NCI-H345 treated with DMSO at 0.1 percent for 48 hours (cell line): ENCODE data around the gene ALOX12B.
"Not testable (repeated sequence)": the region's sequence is repeated elsewhere in the genome, so short reads cannot be mapped to it uniquely, and the experiment has no call there.

ENCODE experiments used
- DNase-seq: peaks from one replicate; lab custom pipeline; 2025; ENCODE audit not compliant: unreplicated experiment; lab: John Stamatoyannopoulos, UW

Gene ALOX12B

DNA sequence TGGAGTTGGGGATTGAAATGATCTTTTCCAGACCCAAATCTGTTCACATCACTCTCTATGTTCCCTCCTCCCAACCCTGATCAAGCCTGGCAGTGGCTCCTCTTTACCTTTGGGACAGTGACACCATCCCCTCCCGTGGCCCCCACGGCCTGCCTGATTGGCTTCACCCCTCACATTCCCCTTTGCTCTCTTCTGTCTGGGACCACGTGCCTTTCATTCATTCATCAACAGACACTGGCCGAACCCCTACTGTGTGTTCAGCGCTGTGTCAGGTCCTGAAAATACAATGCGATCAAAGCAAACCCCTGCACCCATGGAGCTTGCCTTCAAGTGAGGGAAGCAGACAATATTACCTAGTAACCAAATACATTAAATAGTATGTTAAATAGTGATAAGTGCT, 2.2 kb upstream of the ALOX12B start:
- DNase-seq: no peak

DNA sequence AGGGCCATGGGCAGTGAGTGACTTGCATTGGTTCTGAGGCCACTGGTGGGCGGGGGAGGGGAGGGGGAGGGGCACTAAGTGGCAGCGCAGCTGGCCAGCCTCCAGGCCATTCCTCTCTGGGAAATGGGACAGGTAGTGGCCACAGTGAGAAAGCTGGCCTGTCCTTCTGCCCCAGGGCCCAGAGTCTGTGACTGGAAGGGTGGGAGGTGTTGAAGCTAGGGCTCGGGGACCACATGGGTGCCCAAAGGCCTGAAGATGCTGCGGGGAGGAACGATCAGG, 375 bp upstream of the ALOX12B start:
- DNase-seq: no peak

DNA sequence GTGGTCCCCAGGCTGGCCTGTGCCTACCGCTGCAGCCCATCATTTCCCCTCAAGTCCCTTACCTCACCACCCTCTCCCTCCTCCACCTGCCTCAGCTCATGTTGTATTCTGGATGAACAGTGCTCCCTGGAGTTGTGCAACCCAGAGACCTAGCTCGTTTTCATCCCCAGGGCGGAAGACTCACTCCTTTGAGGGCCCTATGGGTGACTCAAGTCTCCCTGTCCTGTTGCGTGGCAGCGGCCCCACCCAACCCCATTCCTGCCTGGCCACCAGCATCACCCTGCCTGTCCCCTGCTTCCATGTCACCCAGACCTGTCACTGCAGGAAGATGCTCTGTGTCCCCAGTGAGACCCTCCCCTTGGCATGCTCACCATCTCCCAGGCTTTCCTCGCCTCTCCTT, 3.3 kb downstream of the ALOX12B start:
- no peak for DNase-seq

DNA sequence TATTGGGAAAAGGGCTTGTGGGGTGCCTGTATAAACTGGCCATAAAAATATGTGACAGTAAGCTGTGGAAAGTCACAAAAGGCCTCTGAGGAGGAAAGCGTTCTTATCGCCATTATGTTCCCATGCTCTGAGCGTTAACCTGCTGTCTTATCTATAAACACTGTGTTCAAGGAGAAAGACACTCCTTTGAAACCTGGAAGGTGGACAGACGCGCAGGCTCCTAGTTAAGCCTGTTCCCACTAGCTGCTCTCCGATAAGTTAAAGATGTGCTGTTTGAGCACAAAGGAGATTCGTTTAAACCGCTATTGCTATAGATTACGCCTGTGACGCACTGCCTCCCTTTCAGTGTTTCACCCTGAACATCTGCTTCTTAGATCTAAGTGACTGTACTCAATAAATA, 5.2 kb downstream of the ALOX12B start:
- no peak for DNase-seq

DNA sequence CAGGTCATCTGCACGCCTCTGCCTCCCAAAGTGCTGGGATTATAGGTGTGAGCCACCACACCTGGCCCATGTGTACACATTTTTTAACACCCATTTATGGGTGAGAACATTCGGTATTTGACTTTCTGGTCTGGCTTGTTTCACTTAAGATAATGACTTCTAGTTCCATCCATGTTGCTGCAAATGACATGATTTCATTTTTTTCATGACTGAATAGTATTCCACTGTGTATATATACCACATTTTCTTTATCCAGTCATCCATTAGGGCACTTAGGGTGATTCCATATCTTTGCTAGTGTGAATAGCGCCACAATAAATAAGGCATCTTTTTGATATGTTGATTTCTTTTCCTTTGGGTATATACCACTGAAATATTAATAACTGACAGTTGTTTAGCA, 5.6 kb downstream of the ALOX12B start:
- DNase-seq: no peak

DNA sequence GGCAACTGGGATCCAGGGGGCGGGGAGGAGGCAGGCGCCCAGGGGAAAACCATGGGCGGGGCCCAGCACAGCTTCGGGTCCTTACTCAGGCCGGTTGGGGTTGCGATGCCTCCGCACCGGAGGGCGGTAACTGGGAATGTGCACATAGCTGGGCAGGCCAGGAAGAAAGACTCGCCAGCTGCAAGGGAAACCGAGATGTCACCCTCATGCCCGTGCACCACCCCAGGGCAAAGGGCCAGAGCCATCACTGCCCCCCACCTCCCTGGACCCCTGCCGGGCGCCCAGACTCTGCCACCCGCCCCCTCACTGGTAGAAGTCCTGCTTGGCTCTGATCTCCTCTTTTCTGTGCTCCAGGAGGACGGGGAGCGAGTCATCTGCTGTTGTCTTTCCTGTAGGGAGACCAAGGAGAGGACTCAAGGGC, 6.7 kb downstream of the ALOX12B start:
- DNase-seq: no peak

DNA sequence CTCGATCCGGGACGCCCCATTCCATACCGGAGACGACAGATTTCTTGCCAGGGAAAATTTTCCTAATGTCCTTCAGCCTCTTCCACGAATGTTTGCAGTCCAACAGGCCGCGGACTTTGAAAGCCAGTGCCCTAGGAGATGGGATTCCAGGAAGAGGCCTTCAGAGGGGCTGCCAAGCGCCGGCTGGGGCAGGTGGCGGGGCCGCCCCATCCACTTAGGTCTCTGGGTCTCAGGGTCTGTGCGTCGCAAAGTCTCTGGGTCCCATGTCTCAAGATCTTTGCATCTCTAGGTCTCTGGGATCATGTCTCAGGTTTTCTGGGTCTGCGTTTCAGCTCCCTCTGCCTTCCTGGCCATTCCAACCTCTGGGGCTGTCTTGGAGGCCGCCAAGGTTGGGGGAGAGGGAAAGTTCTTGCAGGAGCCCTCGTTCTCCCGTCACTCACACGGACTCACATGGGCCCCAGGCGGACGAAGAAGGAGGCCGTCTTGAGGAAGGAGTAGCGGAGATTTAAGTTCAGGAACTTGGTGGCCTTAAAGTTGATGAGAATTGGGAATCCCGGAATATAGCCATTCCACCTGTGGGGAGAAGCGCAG, 7.2 kb downstream of the ALOX12B start:
- DNase-seq: no peak

DNA sequence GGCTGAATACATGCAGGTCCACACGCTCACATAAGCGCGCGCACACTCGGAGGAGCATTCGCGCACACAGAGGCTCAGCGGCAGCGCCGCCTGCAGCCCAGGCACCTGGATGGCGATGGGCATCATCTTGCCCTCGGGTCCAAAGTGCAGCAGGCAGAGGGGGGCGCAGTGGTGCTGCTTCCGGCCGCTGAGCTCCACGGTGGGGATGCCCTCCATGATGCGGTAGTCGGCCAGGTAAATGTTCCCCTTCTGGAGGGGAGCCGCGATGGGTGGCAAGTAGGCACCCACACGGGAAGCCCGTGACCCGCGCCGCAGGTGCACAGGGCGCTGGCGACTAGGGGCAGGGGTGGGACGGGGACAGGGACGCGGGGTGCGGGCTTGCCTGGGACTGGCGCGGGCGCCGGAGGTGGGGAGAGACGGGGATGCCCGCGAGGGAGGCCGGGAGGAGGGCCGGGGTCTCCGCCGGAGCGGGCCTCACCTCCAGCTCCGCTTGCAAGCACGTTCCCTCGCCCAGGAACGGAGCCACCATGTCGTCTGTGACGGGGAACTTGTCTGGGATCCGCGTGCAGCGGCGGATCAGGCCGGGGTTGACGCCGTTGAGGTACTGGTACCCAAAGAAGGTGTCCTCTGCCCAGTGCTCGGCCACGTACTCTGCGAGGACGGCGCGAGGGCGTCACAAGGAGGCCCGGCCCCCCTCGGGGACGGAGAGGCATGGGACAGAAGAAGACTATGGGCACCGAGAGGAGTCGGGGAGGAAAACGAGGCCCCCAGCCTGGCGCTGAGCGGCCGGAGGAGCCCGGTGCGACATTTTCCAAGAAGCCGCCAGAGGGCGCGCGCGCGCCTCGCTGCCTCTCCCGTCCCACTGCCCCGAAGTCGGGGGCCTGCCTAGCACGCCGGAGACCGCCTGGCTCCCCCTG, 8.0 kb downstream of the ALOX12B start:
- peak; percentile 54 for DNase-seq

DNA sequence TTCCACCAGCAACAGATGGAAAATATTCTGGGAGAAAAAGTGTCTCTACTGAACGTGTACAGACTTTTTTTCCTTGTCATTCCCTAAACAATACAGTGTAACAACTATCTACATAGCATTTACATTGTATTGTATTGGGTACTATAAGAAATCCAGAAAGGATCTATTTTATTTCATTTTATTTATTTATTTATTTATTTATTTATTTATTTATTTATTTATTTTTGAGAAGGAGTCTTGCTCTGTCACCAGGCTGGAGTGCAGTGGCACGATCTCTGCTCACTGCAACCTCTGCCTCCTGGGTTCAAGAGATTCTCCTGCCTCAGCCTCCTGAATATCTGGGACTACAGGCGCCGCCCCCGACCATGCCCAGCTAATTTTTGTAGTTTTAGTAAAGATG, 9.6 kb downstream of the ALOX12B start:
- not testable (repeated sequence) for DNase-seq

DNA sequence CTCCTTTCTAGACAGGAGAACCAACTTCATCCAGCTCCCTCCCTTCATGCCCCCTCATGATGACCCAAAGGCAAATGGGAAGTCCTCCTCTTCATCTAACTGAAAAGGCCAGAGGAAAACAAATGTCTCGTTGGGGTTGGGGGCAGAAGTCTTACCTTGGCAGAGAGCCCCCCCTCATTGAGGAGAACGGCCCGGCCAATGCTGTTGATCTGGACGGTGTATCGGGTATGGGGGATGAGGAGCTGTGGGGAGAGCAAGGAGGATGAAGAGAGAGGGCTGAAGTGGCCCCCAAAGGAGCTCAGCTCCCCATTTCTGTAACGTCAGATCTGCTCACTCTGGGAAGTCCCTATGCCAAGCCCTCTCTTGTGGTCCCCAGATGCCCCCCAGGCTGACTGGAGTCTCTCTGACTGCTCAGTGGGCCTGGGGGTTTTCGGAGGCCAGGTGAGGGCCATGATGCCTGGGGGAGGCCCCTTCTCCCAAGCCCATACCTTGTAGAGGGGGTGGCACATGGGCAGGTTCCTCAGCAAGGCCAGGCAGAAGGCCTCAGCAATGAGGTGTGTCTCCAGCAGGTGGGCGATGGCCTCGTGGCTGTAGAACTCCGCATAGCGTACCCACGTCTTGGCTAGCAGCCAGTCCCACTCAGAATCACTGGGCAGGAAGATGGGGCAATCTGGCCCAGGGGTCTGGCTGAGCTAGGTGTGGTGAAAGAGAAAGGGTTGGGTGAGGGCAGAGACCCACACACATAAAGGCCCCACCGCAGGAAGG, 10.8 kb downstream of the ALOX12B start:
- DNase-seq: no peak

DNA sequence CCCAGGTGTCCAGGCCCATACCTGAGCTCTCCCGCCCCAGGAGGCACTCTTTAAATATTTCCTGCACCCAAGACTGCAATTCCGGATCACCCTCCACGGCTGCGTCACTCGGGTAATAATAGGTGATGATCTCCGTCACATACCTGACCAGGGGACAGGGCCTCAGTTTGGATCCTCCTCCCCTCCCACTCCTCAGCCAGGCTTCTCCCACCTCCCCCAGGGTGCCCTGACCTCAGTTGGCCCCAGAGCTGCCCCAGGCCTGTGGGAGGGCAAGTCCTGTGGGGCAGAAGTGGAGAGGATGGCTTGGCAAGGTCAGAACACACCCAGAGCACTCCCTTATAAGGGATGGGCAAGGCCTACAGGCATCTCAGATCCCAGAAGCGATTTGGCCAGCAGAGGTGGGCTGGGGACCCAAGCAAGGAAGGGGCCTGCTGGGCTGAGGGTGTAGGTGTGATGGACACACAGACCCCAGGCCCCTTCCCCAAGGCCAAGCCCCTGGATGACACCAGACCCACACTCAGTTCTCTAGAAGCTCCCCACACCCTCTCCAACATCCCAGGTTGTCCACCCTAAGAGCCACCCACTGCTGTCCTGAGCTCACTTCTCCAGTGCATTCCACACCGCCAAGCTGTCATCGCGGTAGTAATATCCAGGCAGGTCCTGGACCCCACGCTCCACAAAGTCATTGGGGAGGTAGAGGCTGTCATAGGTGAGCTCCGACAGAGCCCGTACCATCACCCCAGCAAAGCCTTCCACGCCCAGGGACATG, 11.8 kb downstream of the ALOX12B start:
- DNase-seq: no peak

DNA sequence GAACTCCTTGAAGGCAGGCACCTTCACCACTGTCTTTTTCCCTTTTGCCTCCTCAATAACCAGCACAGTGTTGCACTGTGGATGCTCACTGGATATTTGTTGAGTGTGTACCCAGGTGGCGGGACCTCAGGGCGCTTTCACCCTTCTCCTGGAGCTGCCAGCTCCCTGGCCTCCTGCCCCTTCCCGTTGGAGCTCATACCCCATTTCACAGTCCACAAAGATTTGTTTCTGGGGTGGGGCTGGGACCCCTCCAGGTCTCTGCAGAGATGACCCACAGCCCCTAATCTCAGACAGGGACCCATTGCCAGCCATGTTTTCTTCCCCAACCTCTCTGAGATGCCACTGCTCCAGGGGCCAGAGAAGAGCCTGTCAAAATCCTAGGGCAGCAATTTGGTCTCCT, 12.4 kb downstream of the ALOX12B start:
- DNase-seq: no peak

DNA sequence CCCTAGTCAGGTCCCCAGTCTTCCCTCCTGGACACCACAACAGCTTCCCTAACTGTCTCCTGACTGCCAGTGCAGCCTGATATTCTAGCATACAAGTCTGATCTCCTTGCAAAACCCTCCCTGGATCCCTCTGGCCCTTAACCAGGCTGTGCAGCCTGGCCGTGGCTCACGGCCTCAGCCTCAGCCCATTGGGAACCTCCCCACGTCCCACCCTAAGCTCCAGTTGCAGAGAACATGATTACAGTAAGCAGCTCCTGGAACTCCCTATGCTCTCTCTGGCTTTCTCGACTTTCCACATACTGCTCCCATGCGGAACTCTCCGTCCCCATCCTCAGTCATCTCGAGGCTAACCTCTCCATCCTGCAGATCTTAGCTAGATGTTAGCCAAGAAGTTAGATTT, 13.0 kb downstream of the ALOX12B start:
- DNase-seq: no peak

DNA sequence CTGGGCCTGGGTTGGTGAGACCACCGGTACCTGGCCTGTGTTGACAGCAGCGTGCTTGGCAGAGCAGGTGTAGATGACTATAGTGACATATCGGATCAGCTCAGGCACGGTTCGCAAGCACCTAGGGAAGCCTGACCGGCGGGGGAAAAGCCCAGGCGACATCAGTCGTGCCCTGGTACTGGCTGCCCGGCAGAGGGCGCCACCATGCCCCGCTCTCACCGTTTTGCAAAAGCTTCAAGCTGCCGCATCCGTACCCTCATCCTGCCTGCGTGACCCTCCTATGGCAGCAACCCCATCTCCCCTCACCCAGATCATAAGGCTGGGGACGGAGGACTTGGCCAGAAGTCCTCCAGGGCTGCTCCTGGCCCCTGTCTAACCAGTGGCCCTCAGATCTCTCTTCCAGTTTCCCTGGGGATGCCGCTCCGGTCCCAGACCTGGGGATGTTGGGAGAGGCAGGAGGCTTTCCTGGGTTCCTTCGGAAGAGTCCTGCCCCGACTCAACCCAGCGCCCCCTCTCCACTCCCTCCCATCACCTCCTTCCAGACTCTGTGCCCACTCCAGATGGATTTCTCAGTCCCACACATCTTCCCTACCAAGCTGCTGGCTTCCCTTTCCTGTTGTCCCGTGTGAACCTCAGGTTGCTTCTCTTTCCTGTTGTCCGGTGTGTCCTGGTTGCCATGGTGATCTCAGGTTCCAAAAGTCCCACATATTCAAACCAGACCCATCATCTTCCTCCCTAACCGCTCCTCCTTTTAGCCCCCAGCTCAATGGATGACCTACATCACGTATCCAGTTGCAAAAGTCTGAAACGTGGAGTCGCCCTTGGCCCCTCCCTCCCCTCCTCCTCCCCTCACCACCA, 13.7 kb downstream of the ALOX12B start:
- DNase-seq: no peak

DNA sequence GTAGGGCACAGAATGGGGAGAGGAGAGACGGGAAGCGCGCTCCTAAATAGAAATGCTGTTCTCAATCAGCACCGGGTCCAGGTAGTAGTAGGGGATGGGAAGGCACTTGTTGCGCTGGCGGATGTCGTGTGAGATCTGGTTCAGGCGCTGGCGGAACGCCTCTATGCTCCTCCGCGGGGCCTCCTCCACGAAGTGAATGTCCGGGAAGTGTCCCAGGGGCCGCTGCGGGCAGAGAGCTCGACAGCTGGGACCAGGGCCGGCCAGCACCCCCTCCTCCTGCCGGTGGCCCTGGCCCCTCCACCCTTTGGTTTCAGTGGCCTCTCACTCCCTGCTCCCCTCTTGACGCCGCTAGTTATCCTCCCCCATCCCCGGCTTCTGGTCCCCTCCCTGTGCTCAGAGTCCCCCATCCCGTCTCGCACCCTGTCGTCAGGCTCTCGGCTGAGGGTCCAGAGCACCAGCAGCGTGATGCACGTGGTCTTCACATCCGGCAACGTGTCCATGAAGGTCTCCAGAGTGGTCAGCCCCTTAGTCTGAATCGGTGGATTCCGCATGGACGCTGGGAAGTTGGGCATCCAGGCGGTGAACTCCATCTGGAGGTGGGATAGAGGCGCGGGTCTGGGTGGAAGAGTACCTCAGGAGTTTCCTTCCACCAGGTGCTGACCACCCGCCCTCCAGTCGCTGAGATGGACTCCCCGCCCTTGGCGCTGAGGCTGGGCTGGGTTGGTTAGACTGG, 14.6 kb downstream of the ALOX12B start:
- DNase-seq: no peak

DNA sequence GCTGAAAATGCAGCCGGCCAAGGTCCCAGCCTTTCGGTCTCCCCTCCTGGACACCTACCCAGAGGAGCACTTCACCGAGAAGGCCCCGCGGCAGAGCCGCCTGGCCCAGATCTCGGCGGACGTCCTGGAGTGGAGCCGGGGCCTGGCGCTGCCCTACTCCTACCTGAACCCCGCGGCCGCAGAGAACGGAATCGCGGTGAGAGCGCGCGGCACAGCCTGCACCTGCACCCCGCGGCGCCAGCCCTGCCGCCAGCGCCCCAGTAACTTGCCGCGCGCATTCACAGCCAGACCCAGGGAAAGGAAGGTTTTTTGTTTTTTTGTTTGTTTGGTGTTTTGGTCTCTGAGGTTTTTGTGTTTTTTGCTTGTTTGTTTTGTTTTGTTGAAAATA, 15.2 kb downstream of the ALOX12B start:
- no peak for DNase-seq

DNA sequence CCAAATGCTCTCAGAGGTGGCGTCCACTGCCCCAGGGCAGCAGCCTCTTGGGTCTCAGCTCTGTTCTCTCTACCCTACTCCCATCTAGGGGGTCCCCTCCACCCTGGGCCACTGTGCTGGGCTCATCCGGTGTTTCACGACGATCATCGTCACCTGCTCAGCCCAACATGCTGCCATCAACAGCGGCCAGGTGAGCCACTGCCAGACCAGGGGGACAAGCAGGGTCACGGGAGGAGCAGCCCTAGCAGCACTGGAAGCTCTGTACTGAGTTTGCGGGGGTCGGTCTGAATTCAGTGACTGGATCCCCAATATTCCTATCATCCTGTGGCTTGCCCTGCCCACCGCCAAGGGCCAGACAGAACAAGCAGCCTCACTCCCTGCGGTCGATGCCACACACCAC, 16.0 kb downstream of the ALOX12B start:
- no peak for DNase-seq

DNA sequence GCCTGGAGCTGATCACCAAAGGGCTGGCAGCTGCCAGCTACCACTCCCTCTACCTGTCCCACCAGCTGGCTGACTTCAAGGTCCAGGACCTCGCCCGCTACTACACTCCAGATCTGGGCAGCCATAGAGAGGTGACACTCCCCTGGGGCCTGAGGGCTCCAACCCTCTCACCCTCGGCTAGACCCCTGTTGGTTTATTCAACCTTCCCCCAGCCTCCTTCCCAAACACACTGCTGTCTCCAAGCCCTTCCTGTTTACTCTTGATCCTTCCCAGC, 18.0 kb downstream of the ALOX12B start:
- DNase-seq: no peak

DNA sequence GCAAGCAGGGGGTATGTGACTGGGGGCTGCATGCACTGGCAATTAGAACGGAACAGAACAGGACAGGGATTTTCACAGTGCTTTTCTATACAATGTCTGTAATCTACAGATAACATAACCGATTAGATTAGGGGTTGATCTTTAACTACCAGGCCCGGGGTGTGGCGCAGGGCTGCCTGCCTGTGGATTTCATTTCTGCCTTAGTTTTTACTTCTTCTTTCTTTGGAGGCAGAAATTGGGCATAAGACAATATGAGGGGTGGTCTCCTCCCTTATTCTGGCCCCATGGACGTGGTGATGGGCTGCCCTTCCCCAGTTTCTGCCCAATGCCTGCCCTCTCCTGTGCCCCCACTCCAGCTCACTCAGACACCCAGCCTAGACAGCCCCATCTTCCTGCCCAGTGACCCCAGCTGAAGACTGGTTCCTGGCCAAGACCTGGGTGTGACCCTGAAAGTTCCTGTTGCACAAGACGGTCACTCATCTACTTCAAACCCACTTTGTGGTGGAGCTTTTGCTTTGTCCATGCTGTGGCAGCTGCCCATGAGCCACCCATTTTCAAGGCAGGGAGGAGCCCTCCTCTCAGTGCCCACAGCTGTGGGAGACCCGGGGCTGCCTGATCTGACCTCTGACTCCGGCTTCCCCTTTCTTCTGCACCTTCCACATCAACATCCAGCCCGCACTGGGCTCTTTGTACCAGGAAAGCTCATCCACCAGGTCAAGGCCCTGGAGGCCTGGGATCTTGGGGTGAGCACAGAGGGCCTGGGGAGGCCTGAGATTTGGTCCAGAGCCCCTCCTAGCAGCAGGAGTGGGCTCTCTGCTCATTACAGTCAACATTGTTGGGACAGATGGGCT, 18.6 kb downstream of the ALOX12B start:
- DNase-seq: no peak
